GM18517 (cell line): ENCODE results near the gene CD38.
A peak's percentile ranks its signal among the peaks of the same experiment; 100 is the strongest.
"Not testable (repeated sequence)": the region's sequence is repeated elsewhere in the genome, so short reads cannot be mapped to it uniquely, and the experiment has no call there.

Experiments
- ATAC-seq: cut with Tn5 transposase; IDR thresholded peaks from one replicate; pipeline ENCODE4 v1.9.1; 2021; ENCODE audit warnings: mild to moderate bottlenecking, moderate library complexity; ENCODE audit not compliant: unreplicated experiment

Gene CD38

DNA sequence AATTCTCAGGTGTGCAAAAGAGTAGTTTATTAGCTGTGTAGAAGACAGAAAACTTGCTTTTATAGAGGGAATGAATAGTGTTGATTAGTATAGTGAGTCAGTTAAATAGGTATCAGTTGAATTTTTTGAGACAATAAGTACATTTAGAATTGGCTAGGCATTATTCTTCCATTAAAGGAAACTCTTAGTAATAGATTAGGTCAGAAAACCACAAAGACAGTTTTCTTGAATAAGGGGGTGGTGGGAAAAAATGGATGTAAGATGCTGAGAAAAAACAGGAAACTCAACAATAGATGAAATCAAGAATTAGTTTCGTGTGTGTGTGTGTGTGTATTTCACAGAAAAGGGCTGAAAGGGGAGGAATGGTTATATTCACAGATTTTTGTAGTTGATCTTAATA, 16.8 kb downstream of the CD38 start:
- no peak for ATAC-seq

DNA sequence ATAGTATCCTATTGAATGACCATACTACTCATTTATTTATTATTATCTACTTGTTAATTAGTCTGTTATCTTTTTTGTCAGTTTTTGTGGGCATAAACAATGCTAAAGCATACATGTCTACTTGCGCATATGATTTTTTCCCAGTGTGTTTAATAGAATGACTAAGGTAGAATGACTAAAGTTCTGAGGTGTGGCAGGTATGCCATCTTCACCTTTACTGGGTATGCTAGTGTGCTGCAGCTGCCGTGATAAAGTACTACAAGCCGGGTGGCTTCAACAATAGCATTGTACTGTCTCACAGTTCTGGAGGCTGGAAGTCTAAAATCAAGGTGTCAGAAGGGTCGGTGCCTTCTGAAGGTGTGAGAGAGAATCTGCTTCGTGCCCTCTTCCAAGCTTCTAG, 19.2 kb downstream of the CD38 start:
- ATAC-seq: no peak

DNA sequence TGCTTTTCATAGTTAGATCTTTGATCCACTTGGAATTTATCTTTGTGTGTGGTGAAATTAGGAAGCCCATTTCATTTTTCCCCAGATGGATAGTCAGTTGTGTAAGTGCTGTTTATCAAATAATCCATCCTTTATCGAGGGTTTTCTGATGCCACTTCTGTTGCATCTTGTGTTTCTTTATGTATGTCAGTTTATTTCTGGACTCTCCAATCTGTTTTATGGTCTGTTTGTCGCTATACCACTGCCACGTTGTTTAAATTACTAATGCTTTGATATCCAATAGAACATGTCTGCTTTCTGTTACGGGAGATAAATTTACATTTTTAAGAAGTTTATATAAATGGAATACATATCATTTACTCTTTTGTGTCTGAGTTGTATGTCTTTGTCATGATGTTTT, 21.0 kb downstream of the CD38 start:
- ATAC-seq: no peak

DNA sequence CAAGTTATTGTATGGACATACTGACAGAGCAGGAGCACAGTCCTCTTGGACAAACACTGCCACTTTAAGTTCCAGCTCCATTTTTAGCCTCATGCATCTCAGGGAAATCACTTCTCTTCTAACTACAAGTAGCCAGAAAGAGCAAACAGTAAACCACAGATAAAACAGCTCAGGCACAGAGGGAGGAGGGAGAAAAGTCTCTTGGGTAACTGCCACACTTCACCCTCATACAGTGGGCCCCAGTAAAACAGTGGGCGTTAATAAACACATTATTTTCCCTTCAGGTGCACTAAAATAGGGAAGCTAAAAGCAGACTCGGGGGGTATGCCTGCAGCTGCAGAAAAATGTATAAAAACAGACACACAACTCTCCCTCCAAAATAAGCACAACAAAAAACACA, 21.6 kb downstream of the CD38 start:
- no peak for ATAC-seq

DNA sequence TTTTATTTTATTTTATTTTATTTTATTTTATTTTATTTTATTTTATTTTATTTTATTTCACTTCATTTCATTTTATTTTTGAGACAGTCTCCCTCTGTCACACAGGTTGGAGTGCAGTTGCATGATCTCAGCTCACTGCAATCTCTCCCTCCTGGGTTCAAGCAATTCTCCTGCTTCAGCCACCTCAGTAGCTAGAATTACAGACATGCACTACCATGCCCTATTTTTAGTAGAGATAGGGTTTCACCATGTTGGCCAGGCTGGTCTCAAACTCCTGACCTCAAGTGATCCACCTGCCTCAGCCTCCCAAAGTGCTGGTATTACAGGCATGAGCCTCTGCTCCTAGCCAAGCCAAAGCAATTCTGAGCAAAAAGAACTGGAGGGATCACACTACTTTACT, 24.4 kb downstream of the CD38 start:
- not testable (repeated sequence) for ATAC-seq

DNA sequence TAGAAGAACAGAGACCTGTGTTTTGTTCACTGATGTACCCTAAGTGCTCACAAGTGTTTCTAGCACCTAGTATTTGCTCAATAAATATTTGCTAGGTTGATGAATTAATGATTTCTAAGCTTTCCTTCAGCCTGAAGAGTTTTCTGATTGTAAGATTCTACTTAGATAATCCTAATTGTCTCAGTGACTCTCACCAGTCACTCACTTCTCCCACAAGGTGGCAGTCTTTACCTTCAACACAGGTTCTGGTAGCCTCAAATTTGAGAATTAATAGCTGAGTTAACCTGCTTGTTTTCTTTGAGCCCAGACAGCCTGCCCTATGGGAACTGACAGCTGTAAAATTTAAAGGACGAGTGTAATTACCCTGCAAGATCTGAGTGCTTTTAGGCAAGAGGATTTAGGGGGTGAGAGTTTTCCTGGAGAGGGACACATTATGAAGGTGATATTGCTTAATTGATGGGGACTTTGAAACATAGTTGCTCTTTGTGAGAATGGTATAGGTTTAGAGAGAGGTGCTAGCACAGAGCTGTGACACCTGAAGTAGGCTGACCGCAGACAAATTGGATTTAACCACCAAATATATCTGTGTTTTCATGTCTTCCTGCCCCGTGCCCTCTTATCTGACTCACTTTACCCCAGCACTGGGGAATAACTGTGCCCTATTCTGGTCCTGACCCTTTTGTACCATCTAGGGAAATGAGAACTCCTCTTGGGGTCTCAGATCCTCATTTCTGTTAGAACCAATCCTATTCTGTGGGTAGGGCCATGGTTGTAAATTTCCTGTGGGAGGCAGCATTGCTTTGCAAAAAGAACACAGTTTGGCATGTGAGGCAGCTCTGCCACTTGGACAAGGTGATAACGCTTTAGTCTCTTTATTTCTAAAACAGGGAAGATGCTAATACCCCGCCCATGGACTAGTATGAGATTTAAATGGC, 27.7 kb downstream of the CD38 start:
- ATAC-seq: peak; percentile 50

DNA sequence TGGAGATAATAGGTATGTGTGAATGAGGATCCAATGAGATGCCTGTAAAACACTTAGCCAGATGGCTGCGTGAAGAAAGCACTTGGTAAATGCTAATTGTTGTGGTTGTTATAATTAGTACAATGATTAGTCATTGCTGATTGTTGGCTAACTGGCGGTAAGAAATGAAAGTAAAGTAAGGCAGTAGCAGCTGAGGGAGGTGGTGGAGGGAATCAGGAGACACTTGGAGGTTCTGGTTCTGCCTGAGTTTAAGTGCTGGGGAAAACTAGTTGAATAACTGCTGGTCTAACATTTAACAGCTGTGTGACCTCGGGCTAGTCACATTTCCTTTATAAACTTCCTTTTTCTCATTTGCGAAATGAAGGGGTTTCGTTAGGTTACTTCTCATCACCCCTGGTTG, 30.9 kb downstream of the CD38 start:
- ATAC-seq: peak; percentile 88

DNA sequence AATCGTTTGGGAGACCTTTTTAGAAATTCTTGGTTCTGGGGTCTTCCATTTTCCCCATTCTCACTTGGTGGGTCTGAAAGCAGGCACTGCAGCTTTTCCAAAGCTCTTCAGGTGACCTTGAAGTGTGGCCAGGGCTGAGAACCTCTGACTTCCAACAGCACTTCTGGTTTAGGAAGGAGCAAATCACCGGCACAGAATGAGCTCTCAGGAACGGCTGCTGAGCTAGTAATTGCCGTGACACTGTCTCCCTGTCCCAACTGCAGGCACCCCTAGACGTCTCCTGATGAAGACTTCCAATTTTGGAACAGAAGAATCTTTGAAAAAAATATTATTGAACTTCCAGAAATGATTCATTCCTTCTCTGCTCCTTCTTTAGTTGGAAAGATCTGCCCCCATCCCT, 31.3 kb downstream of the CD38 start:
- no peak for ATAC-seq

DNA sequence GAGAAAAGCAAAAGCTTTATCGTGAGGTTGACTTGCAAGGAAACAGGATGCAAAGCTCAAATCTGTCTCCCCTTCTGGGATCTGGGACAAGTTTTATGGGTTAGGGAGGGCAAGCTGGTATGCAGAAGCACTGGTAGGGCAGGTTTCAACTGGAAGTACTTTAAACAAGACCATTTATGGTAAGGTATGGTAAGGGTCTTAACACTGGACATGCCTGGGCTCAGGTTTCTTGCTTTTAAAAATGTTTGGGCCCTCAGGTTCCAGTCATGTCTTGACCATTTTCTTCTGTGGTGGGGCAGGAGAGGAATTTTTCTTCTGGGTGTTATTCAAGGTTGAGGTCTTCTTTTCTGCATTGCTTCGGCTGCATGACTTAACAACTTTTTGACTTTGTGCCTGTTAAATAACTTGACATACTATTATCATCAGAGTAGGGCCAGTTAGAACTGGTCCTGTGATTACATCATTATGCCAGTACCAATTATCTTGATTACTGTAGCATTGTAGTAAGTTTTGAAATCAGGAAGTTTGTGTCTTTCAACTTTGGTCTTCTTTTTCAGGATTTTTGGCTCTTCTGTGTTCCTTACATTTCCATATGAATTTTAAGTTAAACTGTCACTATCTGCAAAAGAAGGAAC, 33.7 kb downstream of the CD38 start:
- ATAC-seq: no peak

DNA sequence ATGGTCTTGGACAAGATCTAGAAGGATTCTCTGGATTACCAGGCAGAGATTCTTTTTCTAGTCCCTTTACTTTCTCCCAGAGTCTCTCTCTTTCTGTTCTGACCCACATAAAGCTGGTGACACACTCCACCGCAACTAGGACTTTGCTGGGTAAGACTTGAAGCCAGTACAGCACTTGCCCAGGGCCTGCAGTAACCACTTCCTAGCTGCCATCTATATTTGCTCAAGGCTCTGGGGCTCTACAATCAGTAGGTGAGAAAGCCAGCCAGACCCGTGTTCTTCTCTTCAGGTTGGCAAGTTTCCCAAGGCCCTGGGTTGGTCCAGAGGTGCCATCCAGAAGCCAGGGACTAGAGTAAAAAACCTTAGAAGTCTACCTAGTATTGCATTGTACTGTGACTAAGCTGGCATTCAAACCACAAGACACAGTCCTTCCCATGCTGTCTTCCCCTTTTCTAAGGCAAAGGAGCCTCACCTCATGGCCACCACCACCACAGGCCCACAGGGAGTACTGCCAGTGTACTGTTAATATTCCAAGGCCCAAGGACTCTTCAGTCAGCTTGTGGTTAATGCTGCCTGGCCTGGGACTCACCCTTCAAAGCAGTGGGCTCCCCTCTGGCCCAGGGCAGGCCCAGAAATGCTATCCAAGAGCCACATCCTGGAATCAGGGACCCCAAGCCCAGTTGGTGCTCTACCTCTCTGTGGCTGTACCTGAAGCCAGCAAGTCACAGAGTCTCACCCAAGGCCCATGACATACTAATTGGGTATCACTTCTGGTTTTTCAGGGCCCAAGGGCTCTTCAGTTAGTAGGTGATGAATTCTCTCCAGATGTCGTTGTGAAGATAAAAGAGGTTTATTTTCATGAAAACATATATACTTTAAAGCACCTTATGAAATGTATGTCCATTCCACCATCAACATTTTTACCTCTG, 54.7 kb downstream of the CD38 start:
- ATAC-seq: no peak

DNA sequence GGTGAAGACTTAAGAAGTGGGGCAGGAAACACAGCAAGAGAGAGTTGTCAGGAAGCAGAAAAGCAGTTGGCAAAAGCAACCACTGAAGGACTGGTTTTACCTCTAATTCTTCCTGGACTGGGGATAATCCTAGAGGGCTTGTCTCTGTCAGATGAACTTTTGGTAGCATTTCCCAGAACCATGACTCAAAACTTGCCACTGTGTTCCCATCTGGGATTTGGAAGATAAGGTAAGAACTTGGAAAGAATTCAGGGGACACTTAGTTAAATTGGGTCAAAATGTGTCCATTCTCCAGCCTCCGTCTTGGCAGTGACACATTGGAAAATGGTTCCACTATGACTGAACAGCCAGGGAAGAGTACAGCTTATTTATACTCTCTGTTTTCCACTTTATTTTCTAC, 55.7 kb downstream of the CD38 start:
- ATAC-seq: no peak

DNA sequence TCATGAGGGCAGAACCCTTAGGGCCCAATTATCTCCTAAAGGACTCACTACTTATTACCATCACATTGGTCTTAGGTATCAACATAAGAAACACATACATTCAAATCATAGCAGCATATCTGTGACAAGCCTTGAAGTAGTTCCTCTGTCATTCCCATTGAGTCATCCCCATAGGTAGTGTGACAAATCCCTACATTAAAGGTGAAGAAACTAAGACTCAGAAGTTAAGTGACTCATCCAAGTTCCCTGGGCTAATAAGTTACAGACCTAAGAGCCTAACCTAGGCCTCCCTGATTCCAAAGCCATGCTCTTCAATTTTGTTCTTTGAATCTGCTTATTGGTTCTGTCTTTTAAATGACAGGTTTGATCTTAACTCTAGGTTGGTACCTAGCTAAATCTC, 58.2 kb downstream of the CD38 start:
- ATAC-seq: no peak

DNA sequence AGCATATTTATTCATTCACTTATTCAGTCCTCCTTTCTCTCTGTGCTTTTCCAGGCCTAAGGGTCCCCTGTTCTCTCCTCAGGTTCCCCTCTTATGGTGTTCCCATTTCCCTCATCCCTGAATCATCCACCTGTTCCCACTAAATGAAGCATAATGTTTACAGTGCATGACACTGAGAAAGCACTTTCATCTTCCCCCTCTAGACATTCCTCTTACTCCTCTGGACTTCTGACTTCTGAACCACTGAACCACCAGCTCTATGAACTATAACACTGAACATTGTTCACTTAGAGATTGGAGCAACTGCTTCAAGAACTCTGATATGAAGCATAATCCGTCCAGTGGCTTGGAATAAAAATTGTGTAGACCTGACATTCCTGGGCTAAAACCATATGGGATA, 59.5 kb downstream of the CD38 start:
- no peak for ATAC-seq

DNA sequence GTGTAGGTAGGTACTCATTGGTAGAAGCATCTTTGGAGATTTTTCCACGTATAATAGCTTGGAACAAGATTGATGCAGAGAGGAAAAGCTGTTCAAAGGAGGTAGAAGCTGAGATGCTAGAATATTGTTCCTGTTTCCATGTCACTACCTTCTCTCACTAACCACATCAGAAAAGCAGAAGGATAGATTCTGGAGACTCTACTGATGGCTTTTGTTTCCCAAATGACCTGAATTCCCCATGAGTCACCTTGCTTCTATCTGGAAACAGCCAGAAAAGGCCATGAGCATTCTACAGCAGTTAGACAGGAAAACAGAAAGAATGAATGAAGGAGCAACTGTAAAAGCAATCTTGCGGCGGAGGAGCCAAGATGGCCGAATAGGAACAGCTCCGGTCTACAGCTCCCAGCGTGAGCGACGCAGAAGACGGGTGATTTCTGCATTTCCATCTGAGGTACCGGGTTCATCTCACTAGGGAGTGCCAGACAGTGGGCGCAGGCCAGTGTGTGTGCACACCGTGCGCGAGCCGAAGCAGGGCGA, 63.1 kb downstream of the CD38 start:
- not testable (repeated sequence) for ATAC-seq

DNA sequence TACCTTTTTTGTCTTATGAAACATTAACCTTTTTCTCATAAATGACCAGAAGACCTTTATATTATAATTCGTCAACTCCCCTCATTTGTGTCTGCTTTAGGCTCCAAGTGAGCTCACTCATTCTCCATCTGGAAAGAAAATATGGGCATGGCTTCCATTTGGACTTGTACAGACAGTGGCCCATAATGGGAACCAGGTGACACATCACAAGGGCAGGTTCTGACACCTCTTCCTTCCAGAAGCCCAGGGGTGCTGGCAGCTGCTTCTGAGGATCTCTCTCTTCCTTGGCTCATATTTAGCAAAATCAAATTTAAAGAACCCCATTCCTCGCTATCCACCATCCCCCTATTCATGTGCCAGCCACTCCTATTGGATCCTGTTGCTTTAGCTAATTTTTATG, 69.6 kb downstream of the CD38 start:
- ATAC-seq: no peak

DNA sequence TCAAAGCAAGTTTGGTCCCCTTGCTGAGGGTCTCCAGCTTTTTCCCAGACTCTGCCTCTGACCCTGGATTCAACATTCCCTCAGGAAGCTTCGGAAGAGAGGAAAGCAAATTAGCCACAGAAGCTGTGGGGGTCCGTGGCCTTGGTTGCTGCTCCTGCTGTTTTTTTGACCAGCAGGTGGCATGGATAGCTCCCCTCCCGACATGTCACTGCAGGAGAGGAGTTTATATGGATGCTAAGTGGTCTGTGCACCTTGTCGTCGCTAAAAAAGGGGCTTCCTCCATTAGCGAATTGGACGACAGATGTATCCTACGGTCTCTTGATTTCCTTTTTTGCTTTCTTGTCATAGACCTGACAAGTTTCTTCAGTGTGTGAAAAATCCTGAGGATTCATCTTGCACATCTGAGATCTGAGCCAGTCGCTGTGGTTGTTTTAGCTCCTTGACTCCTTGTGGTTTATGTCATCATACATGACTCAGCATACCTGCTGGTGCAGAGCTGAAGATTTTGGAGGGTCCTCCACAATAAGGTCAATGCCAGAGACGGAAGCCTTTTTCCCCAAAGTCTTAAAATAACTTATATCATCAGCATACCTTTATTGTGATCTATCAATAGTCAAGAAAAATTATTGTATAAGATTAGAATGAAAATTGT, 70.2 kb downstream of the CD38 start:
- no peak for ATAC-seq

DNA sequence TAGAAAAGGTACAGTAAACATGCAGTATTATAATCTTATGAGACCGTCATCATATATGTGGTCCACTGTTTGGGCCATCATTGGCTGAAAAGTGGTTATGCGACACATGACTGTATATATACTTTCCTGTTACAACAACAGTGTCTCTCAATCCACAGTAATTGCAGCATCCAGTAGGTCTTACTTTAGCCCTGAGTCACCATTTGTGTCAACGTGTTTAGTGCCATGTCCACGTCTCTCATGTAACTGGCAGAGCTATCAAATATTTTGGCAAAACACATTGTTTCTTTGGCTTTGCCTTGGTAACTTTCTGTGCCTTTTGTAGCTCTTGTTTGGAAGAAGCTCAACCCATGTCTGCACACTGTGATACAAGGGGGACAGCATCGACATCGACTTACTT, 73.8 kb downstream of the CD38 start:
- ATAC-seq: no peak

DNA sequence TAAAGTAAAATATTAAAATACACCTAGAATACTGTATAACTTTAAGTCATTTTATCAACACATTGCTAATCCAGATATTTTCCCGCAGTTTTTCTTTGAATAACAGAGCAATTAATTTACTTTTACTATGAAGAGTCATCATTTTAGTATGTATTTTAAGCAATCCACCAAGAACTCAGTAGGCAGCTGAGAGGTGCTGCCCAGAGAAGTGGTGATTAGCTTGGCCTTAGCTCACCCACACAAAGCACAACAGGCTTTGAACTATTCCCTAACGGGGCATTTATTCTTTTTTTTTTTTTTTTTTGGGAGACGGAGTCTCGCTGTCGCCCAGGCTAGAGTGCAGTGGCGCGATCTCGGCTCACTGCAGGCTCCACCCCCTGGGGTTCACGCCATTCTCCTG, 74.4 kb downstream of the CD38 start:
- no peak for ATAC-seq

DNA sequence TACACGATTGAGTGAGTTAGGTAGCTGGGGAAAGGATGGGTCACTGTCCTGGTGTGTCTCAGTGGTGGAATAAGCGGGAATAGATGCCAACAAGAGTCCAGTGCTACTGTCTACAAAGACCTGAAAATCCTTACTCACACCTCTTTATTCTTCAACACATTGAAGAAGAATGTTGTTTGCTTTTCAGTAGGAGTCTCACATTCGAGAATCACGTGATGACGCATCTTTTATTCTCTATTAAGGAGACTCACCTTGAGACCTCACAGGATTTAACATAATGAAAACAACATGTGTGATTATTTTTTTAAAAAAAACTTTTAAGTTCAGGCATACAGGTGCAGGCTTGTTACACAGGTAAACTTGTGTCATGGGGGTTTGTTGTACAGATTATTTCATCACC, 75.2 kb downstream of the CD38 start:
- no peak for ATAC-seq

DNA sequence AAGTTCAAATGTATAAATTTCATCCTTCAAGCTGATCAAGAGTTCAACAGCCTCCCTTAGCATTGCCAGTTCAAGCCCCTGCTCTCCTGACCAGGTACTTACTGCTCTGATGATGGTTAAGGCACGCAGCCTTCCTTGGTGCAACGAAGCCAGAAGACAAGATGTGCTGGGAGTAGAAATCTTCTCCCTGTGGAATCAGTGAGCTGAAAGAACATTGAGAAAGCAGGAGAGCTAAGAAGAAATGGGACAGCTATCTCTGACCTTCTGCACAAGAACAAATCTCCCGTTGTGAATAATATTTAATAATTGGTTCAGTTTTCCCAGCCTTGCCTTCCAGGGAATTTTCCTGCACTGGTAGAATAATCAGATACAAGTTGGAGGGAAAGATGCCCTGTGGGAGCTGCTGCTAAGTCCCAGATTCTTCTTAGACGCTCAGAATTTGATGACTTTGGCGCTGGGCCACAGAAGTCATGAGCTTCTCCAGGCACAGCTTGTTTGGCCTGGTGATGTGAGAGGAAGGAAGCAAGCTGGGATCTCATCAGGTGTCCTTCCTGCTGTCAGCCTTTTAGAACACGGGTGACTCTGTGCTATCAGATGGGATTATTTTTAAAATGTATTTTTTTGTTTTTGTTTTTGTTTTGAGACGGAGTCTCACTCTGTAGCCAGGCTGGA, 77.8 kb downstream of the CD38 start:
- no peak for ATAC-seq
